Type B pancreatic cell (in vitro differentiated cells): ENCODE data around the gene FBXO17. TPM values are rescaled to one million over a fixed set of nuclear protein-coding genes. Genes with fewer than 3 reads are reported as not detected.
"Not testable (repeated sequence)": the region's sequence is repeated elsewhere in the genome, so short reads cannot be mapped to it uniquely, and the experiment has no call there.

ENCODE experiments used
- DNase-seq: peaks from one replicate; pipeline ENCODE4 v3.0.0; 2021; ENCODE audit warnings: mixed read lengths; ENCODE audit not compliant: unreplicated experiment; ENCODE audit errors: extremely low spot score
- H3K27ac Mint-ChIP-seq: 2 replicates; pipeline ENCODE4 v1.8.0; 2021; ENCODE audit warnings: mild to moderate bottlenecking, mixed read lengths
- H3K27me3 Mint-ChIP-seq: 2 replicates; pipeline ENCODE4 v1.8.0; 2021; ENCODE audit warnings: mixed read lengths
- H3K36me3 Mint-ChIP-seq: 2 replicates; pipeline ENCODE4 v1.8.0; 2021; ENCODE audit warnings: mixed read lengths
- H3K4me1 Mint-ChIP-seq: one replicate; pipeline ENCODE4 v1.8.0; 2021; ENCODE audit warnings: mixed read lengths; ENCODE audit not compliant: unreplicated experiment
- H3K4me3 Mint-ChIP-seq: 2 replicates; pipeline ENCODE4 v1.8.0; 2021; ENCODE audit warnings: mild to moderate bottlenecking, mixed read lengths
- H3K9me3 Mint-ChIP-seq: 2 replicates; pipeline ENCODE4 v1.8.0; 2021; ENCODE audit warnings: mixed read lengths
- CTCF ChIP-seq: fragments of 200-600 bp; sonication (generic); conservative IDR thresholded peaks from 2 replicates; pipeline ENCODE4 v1.5.0; 2021; ENCODE audit warnings: antibody characterized with exemption, mild to moderate bottlenecking
- total RNA-seq: library from RNA; stranded (reverse); gene quantifications from 2 replicates; pipeline ENCODE4 v1.2.1, GENCODE V29; 2021; ENCODE audit warnings: low replicate concordance

The FBXO17 gene
- total RNA-seq, 1 donor from 2014 or later, result 26.0 TPM

DNA sequence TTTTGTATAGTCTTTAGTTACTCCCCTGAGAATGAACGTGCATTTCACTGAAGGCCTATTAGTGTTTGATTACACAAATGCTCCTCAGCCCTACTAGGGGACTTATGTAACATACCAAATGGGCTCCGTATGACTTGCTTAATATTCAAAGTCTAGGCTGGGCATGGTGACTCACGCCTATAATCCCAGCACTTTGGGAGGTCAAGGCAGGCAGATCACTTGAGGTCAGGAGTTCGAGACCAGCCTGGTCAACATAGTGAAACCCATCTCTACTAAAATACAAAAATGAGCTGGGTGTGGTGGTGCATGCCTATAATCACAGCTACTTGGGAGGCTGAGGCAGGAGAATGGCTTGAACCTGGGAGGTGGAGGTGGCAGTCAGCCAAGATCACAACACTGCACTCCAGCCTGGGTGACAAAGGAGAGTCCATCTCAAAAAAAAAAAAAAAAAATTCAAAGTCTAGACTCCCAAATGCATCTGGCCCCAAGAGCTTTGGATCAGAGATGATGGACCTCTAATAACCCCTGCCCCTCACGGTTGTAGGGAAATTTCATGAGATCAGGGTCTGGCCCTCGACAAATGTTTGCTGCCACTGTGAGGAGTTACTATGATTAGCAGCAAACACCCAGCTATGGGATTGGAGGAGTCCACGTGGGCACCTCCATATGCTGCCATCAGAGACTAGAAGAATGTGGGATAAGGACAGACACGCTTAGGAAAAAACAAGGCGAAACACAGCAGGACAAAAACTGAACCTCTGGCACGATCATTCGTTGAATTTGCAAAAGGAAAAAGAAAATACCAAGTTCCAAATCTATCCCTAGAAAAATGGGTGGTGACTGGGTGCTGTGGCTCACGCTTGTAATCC is 4.6 kb downstream of the FBXO17 start:
- no peak for TF ChIP-seq CTCF
- no peak overlapping the region for H3K27ac Mint-ChIP-seq
- H3K27me3 Mint-ChIP-seq, result no peaks in the 10 kb centered on the region
- DNase-seq, result no peak
- H3K4me1 Mint-ChIP-seq, result peaks cover 10% of the 10 kb centered on the region
- H3K36me3 Mint-ChIP-seq, result peaks cover 7% of the 10 kb centered on the region
- H3K9me3 Mint-ChIP-seq, result no peaks in the 10 kb centered on the region
- no peak overlapping the region for H3K4me3 Mint-ChIP-seq

DNA sequence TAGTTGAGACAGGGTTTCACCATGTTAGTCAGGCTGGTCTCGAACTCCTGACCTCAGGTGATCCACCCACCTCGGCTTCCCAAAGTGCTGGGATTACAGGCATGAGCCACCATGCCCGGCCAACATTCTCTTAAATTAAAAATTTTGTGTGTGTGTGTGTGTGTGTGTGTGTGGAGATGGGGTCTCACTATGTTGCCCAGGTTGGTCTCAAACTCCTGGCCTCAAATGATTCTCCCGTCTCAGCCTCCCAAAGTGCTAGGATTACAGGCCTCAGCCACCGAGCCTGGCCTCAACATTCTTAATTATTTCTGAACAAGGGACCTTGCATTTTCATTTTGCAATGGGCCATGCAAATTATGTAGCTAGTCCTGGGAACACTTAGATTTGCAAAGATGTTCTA is 9.4 kb downstream of the FBXO17 start:
- H3K4me1 Mint-ChIP-seq, DNase-seq, H3K9me3 Mint-ChIP-seq, H3K4me3 Mint-ChIP-seq, H3K27ac Mint-ChIP-seq, H3K27me3 Mint-ChIP-seq: not testable (repeated sequence)
- peaks cover 12% of the 10 kb centered on the region for H3K36me3 Mint-ChIP-seq

- DNase-seq, result no peak
- H3K27ac Mint-ChIP-seq, result no peak overlapping the region
- H3K36me3 Mint-ChIP-seq, result peaks cover 12% of the 10 kb centered on the region
- TF ChIP-seq CTCF, result no peak
- peaks cover 5% of the 10 kb centered on the region for H3K4me1 Mint-ChIP-seq
- H3K9me3 Mint-ChIP-seq, result no peaks in the 10 kb centered on the region
- H3K27me3 Mint-ChIP-seq, result no peaks in the 10 kb centered on the region
- H3K4me3 Mint-ChIP-seq, result no peak overlapping the region
These were observed 10.8 kb downstream of the FBXO17 start for GRCh38 chr19:38964738-38965137.

GRCh38 chr19:38959618-38960017 is 15.9 kb downstream of the FBXO17 start:
- Mint-ChIP-seq H3K27me3 (no peaks in the 10 kb centered on the region), H3K4me3 (no peak overlapping the region), H3K27ac (no peak overlapping the region)

GRCh38 chr19:38958301-38958700 is 17.2 kb downstream of the FBXO17 start:
- Mint-ChIP-seq H3K27me3 (no peaks in the 10 kb centered on the region), H3K4me1 (peaks cover 5% of the 10 kb centered on the region), H3K4me3 (no peak overlapping the region)

More at GRCh38 chr19:38959618-38960017, 15.9 kb downstream of the FBXO17 start:
- H3K4me1 Mint-ChIP-seq, result peaks cover 5% of the 10 kb centered on the region
- H3K36me3 Mint-ChIP-seq, result no peaks in the 10 kb centered on the region
- DNase-seq, result no peak
- H3K9me3 Mint-ChIP-seq, result no peaks in the 10 kb centered on the region
- no peak for TF ChIP-seq CTCF

More at GRCh38 chr19:38958301-38958700, 17.2 kb downstream of the FBXO17 start:
- DNase-seq, result no peak
- H3K27ac Mint-ChIP-seq, result no peak overlapping the region
- H3K9me3 Mint-ChIP-seq, result no peaks in the 10 kb centered on the region
- no peak for TF ChIP-seq CTCF
- no peaks in the 10 kb centered on the region for H3K36me3 Mint-ChIP-seq
